ENCODE data around the gene SFR1.

SFR1 gene, protein sequence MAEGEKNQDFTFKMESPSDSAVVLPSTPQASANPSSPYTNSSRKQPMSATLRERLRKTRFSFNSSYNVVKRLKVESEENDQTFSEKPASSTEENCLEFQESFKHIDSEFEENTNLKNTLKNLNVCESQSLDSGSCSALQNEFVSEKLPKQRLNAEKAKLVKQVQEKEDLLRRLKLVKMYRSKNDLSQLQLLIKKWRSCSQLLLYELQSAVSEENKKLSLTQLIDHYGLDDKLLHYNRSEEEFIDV

DNA sequence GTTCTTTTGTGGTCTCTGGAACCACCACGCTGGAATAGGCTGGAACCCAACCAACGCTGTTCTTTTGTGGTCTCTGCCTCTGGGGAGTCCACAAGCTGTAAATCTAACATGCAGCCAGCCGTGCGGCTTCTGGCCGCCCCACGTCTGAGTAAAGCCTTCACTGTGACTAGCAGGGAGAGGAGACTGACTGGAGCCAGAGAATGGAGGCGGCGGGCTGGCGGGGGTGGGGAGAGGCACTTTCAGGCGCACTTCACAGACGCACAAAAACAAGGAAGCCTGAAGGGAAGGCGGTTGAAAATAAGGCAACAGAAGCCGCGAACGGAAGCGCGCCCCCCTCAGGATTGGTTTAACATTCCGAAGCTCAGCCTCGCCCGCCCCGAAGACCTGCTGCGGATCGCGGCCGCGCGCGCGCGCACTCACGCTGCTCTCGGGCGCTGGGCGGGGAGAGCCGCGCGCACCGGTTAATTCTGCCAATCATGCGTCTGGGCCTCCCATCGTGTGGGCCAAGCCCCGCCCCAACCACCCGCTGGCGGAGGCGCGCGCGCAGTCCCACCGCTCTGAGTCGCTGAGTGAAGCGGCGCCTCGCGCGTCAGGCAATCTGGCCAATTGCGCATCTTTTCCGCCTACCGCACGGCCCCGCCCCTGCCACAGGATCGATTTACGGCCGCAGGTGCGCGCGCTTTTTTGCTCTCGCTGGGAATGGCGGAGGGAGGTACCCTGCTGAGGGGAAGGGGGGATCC is at the start of gene SFR1:
Gene SFR1 (plus strand): TSS at position 687 of the 740 bp plus-strand sequence. CDS start 13 bp downstream, at position 700.
- peak; percentile 99 for DNase-seq

DNA sequence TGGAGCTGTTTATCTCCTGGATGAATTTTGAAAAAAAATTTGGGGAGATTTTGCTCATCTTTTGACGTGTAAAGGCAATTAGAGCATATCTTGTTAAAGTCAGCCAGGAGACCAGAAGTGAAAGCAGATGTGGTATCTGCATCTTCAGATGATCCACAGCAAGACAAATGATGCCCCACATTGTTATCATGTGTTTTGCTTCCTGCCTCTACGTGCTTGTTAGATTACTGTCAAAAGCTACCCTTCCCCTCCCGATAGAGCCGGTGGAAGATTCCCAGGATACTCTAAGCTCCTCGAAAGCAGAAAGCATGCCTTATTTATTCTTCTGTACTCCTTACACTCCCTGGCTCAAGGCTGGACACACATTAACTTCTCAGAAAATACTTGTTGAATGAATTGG is 49.2 kb upstream of the SFR1 start:
- DNase-seq, result no peak

DNA sequence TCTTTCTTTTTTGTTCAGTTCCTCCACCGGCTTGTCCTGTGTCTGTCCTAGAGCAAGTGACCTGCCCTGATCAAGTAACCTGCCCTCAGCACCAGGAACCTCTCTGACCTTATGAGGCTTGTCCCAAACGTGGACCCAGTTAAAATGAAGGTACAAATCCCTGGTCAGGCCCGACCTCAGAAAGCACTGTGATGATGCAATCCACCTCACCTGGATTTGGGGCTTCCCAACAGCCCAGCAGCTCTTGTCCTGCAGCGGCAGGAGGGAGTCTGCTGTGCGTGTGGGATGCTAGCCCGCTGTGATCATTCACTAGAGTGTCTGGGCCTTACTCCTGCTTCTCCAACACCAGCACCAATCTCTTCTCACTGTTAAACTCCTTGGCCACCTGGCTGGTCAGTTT is 47.5 kb upstream of the SFR1 start:
- DNase-seq, result no peak

DNA sequence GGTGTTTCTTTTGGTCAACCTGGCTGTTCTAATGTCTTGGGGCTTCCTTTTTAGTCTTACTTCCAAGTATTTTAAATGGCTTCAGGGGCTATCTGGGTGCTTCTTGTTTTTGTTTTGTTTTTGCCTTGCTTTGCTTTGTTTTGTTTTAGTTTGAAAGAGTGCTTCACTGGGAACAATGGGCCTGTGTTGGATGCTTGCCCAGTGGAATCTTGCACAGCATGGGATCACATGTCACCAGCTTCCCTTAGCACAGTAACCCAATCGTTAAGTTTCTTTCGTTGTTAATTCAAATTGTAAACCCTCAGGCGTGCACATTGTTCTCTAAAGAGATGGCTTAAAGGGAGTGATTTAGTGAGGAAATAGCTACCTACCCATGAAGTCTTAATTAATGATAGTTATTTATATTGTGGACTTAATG is 45.2 kb upstream of the SFR1 start:
- DNase-seq, result no peak

DNA sequence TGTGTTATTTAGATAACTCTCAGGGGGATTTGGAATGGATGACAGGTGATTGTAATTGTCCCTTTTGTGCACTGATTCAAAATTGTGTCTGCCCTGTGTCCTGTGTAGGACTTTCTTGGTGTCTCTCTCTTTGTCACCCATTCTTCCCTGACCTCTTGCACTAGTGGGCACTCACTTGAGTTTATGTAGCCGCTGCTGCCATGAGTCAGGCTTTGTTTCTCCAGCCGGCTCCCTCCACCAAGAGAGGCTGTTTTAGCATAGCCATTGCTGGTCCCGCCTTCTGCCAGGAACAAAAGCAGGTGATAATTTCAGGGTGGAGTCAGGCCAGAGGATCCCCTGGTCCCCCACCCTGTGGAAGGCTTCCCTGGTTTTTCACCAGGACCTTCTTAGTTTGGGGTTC is 44.7 kb upstream of the SFR1 start:
- no peak for DNase-seq

DNA sequence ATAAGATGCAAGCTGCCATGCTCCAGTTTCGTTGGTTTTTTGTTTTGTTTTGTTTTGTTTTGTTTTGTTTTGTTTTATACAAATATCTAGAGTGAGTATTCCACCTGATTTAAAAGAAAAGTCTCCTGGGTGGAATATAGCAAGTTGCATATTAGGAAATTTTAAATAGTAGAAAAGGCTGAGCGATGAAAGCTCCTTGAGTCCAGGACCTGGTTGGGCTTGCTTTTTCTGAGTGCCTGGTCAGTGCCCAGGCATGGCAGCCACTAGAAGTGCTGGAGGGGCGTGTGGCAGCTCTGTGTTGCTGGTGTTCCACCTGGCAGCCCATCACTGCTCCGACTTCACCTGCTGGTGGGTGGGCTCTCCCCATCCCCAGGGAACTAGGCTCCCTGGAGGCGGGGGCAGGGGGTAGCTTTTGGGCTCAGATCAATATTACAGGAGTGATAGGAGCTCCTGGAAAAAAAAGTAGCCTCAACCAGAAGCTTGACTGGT is 44.3 kb upstream of the SFR1 start:
- no peak for DNase-seq

DNA sequence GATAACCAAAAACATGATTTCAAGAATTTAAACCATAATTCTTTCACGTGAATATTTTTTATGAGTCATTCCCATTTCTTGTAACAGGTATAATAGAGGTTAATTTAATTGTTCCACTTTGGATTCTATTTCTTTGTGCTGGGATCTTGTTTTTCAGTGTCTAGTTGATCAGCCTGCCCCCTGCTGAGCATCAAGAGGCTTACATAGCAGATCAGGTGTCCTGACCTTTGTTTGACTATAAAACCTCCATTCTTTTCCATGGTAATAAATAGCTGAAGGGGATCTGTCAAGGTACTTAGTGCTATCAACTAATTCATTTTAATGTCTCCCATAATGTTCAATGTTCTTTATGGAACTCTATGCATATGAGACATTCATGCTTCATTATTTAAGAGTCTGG is 41.2 kb upstream of the SFR1 start:
- DNase-seq, result peak; percentile 27

DNA sequence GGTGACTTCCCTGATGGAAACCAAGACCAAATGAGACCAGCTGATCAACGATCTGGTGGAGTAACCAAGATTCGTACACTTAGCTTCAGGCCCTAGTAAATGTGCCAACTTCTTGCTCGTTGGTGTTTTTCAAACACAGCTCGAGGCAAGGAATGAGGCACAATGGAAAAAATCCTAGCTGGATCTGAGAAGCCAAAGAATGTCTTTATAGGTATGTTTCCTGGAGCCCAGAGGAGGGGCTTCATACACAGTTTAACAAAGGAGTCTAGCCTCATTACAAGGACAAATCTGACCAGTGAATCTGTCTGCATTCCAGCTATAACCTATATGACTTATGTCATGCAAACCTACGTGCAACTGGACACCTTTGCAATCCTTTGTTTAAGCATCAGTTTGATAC is 40.0 kb upstream of the SFR1 start:
- no peak for DNase-seq

DNA sequence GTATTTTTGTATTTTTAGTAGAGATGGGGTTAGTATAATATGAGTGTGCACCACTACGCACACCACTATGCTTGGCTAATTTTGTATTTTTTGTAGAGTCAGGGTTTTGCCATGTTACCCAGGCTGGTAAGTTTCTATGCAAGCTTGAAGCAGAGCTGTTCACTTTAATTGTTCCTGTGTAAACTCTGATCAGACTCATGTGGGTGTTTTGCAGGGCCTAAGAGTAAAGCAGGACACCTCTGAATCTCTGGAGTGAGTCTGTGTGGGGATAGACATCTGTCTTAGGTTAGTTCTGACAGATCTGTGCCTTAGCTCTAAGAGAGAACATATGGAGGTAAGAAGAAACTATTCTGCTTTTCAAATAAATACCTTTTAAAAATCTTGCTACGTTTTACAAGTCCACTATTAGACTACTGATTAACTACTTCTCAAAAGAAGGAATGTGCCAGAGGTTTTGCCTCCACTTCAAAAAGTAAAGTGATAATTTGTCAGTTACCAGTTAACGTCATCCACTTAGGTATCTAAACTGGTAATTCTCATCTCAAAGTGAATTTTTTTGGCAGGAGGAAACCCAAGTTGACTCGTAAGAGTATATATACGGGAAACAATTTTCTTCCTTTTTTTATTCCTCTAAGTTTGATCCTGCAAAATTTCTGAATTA is 37.4 kb upstream of the SFR1 start:
- no peak for DNase-seq

DNA sequence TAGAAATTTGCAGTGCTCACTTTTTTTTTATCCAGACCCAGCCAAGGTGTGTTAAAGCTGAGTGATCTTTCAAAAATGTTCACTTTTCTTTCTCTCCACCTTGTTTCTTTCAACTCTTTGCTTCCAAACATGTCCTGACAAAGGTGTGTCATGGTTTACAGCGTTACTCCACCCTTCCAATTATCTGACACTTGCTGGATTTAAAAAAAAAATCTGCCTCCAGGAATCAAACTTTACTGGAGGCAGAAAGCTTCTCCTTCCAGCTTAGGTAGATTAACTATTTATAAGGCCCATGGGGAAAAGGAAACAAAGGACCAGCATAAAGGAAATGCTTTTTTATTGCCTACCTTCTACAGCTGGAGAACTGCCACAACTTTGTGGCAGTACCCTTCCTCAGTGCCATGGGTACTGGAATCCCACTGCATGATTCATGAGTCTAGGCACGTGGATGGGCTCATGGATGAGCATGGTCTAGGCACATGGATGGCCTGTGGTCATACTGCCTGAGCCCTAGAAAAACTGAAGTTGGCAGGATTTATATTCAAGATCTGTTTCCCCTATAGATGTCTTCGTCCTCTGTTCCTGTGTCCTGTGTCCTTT is 36.1 kb upstream of the SFR1 start, which contains the start of gene COL17A1:
Gene COL17A1 (minus strand): TSS at position 80 of the 600 bp plus-strand sequence. CDS start 5,207 bp downstream, outside the sequence.
- no peak for DNase-seq

DNA sequence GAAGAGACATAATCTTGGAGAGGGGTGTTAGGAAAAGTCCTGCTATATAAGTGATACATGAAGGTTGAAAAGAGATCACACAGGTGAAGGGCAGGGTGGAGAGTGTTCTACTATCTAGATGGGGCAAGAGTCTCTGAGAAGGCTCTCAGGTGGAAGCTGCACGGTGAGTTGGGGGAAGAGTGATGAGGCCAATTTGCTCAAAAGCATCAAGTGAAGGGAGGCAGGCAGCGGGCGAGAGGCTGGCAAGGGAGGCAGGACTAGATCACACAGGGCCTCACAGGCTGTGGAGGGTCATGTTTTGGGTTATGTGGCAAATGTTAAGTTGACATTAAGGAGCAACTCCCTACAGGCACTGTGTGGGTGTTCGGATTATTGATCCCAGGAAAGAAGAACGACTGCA is 33.7 kb upstream of the SFR1 start:
- no peak for DNase-seq

DNA sequence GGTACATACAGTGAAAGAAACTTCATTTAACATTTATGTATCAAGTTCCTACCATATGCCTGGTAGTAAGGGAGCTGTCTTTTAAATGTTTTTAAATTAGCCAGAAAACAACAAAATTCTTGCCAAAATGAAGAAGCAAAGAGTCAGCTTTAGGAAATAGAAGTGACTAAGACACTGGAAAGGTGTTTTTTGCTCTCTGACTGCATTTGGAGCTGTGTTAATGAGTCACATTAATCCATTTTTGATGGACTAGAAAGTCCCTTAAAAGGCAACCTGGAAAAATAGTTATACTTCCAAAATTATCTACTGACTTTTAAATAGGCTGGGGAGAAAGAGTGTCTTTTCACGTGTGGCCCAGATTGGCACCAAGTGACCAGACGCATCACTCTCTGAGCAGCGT is 32.4 kb upstream of the SFR1 start:
- no peak for DNase-seq

DNA sequence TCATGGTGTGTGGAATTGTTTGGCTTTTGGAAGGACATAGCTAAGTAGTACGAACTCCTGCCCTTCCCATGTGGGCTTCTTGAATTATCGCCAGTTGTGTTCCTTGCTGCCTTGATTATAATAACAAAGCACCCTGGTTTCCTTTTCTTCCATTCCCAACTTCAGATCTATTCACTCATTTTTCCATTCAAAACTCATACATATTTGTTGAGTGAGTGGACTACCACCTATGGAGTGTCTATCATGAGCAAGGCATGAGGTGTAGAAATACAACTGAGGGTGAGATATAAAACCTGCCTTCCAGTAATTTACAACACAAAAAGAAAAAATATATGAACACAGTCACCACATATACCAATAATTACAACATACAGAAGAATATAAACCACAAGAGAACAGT is 31.4 kb upstream of the SFR1 start:
- DNase-seq, result no peak

DNA sequence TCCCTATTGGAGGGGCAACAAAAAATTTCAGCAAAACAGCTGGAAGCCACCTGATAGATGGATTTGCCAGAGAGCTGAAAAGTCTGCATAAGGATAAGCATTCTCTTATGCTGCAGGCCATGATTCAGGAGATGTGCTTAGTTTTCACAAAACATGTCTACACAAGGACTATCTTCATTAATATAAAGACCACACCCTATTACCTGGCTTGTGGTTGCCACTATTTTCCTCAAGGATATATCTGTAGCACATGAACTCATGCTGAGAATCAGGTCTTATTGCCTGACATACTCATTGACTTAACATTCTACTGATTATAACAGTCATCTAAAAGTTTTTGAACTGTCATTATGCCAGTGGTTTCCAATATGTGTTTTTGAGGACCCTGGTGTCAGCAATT is 29.2 kb upstream of the SFR1 start:
- no peak for DNase-seq

DNA sequence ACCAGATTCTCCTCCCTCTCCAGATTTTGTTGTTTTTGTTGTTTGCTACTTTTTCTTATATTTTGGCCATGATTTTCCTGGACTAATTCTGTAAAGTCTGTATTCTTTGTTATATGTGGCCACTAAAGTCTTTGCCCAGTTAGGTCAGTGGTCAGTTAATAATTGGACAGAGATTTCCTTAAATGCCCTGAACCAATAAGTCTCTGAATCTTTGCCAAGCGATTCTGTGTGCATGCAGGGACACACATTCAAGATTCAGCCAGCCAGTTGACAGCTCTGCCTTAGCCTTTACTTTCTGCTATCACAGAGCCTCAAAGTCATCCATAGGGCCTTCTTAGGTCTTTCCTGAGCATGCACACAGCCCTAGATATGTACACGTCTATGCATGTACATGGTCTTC is 25.3 kb upstream of the SFR1 start:
- DNase-seq, result no peak

DNA sequence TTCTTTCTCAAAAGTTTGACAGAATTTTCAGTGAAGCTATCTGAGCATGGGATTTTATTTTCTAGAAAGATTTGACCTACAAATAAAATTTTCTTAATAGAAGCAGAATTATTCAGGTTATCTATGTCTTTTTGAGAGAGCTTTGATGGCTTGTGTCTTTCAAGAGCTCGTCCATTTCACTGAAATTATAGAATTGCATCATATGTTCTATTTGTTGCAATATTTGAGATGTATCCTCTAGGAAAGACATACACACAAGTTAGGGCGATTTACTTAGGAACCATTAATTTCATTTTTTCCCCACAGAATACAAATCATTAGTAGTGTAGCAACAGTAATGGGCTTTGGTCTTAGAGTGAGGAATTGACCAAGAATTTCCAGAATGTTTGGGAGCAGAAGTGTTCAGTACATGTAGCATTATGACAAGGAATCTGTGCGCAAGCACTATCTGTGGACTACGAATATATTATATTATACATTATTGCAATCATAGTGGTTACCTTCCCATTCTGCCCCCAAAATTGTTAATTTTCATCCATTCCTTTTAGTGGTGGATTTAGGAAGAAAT is 23.5 kb upstream of the SFR1 start:
- no peak for DNase-seq

DNA sequence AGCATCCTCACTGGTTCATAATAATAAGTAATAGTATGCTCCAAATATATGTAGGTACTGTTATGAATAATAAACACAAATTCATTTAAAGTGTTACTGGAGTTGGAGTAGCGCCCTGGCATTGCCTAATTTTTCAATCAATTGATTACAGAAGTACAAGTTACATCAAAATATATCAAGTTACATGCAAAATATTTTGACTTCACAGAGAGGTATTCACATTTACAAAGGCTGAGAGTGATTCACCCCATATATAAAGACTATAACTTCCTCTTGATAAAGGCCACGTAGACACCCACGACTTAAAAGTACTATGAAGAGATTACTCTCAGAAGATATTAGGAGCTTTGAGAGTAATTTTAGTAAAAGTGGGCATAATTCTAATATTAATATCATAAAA is 22.7 kb upstream of the SFR1 start:
- DNase-seq, result no peak

DNA sequence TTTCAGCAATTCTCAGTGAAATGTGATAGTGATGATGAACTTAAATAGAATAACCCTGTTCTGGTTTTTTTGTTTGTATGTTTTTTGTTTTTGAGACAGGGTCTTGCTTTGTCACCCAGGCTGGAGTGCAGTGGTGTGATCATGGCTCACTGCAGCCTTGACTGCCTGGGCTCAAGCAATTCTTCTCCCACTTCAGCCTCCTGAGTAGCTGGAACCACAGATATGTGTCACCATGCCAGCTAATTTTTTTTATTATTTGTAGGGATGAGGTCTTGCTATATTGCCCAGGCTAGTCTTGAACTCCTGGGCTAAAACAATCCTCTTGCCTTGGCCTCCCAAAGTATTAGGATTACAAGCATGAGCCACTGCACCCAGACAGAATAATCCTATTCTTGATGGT is 22.0 kb upstream of the SFR1 start:
- DNase-seq, result no peak

DNA sequence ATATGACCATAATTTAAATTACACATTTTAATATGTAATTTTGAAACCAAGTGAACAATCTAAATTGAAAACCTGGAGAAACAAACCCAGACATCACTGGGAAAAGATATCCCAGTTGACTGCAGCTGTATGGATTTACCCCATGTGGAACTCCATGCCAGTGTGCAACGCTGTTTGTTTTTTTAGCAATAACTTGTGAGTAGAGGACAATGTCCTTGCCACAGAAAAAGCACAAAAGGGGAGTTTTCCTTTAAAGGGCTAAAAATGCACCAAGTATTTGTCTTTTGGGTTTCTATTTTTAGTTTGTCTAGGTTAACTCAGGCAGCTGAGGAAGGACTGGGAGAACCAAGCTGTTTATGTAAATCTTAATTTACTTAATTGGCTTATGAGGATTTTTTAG is 21.2 kb upstream of the SFR1 start:
- DNase-seq, result no peak

DNA sequence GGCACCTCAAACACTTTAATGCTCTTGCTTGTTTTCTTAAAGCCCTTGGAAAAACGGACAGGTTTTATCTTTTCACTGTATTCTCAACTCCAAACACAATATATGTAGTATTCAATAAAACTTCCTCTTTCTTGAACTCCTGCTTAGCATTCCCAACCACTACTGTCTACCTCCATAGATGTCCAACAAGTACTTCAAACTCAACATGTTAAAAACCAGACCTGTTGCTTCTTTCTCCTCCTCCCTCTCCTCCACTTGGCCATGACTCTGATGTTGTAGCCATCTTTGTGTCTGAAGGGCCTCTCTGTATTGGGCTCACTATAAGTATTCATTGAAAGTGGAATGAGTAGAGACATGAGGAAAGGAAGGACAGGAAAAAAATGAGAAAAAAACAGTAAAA is 20.1 kb upstream of the SFR1 start:
- no peak for DNase-seq

DNA sequence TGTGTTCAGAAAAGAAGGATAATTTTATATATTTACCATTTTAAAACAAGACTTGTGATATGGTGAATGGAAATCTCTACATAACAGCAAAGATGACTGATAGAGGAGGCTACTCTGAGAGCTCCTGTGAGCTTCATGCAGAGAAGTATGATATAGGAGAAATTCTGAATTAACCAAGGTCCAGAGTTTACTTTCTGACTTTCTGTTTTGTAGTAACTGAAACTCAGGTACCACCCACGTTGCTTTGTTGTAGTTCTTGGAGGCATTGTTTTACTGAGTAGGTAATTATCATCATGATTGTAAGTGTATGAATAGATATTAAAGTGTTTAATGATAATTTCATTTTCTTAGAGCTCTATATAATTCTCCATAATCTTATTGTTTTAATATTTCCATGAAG is 18.0 kb upstream of the SFR1 start:
- no peak for DNase-seq

DNA sequence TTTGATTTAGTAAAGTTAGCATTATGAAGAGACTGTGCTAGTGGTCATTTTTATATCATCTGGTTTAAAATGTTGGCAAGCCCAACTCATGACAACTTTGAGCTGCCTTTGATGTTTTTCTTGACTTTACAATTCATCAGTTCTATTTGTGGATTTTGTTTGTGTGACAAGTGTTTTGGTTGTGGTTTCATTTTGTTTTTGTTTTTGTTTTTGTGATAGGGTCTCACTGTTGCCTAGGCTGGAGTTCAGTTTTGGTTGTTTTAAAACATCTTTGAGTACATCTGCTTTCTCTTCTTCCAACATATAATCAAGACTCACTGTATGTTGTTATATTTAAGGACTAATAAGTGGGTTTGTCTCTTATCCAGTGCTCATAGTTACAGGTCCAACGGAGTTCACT is 17.6 kb upstream of the SFR1 start:
- DNase-seq, result no peak

DNA sequence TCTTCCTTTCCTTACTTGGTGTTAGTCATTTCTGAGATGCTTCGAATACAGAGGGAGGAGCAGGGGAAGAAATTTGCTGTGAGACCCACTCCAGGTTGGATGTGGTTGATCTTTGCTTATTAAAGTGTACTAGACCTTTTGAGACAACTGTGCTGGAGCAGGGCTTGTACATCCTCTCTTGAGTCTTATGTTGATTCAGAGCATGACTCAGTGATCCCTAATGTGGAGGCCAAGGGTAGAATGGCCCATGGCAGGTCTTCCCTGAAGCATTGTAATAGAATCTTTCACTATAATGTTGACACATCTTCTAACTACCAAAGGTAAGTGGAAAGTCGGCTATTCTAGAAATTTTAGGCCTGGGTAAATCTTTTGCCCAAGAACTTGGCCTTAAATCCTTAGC is 17.0 kb upstream of the SFR1 start:
- peak; percentile 5 for DNase-seq
